Calu3 (cell line): Measurements from ENCODE around the gene GDPD1. TPM values are rescaled to one million over a fixed set of nuclear protein-coding genes. Genes with fewer than 3 reads are reported as not detected.
"Not testable (repeated sequence)": the region's sequence is repeated elsewhere in the genome, so short reads cannot be mapped to it uniquely, and the experiment has no call there.

Experiments used
- BruUV-seq: library from RNA; stranded (reverse); fragments of 400-500 nt; replicated peaks from 2 replicates; lab custom pipeline; 2021; lab: Mats Ljungman, UMichigan
- CTCF ChIA-PET: fragments of 300-600 bp; sonication (Branson Sonifier 250); formaldehyde crosslinking; loops from one replicate; lab custom pipeline; 2022; ENCODE audit warnings: antibody characterized with exemption; lab: Charles Lee
- DNase-seq: peaks from one replicate; pipeline ENCODE4 v3.0.0; 2022
- H3K27ac Mint-ChIP-seq: one replicate; pipeline ENCODE4 v1.8.0; 2022; ENCODE audit warnings: mixed read lengths; ENCODE audit not compliant: unreplicated experiment
- H3K27me3 Mint-ChIP-seq: one replicate; pipeline ENCODE4 v1.8.0; 2022; ENCODE audit warnings: mixed read lengths; ENCODE audit not compliant: unreplicated experiment
- H3K36me3 Mint-ChIP-seq: one replicate; pipeline ENCODE4 v1.8.0; 2022; ENCODE audit warnings: mild to moderate bottlenecking, moderate library complexity, mixed read lengths; ENCODE audit not compliant: insufficient read depth, unreplicated experiment
- H3K4me1 Mint-ChIP-seq: one replicate; pipeline ENCODE4 v1.8.0; 2022; ENCODE audit warnings: mild to moderate bottlenecking, low read depth, mixed read lengths; ENCODE audit not compliant: unreplicated experiment
- H3K4me3 Mint-ChIP-seq: one replicate; pipeline ENCODE4 v1.8.0; 2022; ENCODE audit warnings: mild to moderate bottlenecking, low read depth, moderate library complexity, mixed read lengths; ENCODE audit not compliant: unreplicated experiment
- H3K9me3 Mint-ChIP-seq: one replicate; pipeline ENCODE4 v1.8.0; 2022; ENCODE audit warnings: low read depth, mixed read lengths; ENCODE audit not compliant: unreplicated experiment
- intact Hi-C: fragments of 100-400 bp; cut with micrococcal nuclease; formaldehyde crosslinking; loops from one replicate; pipeline ENCODE4 v1.10.0; 2022; ENCODE audit not compliant: unreplicated experiment
- total RNA-seq: library from RNA; stranded (reverse); gene quantifications from 2 replicates; pipeline ENCODE4 v1.2.3, GENCODE V29; 2022
- TF ChIP-seq, protein P1 (sequence below): fragments of 200-600 bp; IDR thresholded peaks from one replicate; pipeline ENCODE4 v1.8.0; 2022; ENCODE audit warnings: antibody characterized with exemption; ENCODE audit not compliant: unreplicated experiment

GDPD1 gene
- total RNA-seq, 1 experiment from 2014 or later = 2.6 TPM

DNA sequence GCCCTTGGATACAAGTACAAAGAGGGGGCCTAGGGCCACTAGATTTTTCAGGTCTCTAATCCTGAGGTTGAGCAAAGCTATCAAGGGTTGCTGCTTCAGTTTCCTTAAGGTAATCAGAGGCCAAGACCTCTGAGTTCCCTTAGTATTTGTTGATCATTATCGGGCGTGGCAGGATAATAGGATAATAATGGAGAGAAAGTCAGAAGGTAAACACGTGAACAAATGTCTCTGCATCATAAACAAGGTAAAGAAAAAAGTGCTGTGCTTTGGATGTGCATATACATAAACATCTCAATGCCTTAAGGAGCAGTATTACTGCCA, 69.6 kb downstream of the GDPD1 start:
- no peak for DNase-seq

GRCh38 chr17:59290302-59290998, 70.1 kb downstream of the GDPD1 start:
- H3K4me3 Mint-ChIP-seq, H3K36me3 Mint-ChIP-seq, H3K9me3 Mint-ChIP-seq, intact Hi-C loops, H3K4me1 Mint-ChIP-seq, BruUV-seq, CTCF ChIA-PET, H3K27me3 Mint-ChIP-seq: not testable (repeated sequence)
- peak overlapping the region; percentile 52 for H3K27ac Mint-ChIP-seq
- DNase-seq = peak; percentile 24

More for the DNA sequence above, 69.6 kb downstream of the GDPD1 start:
- CTCF ChIA-PET = no interaction called here
- H3K9me3 Mint-ChIP-seq = no peaks in the 10 kb centered on the region
- peaks cover 10% of the 10 kb centered on the region for H3K4me1 Mint-ChIP-seq
- H3K27me3 Mint-ChIP-seq = no peaks in the 10 kb centered on the region
- H3K27ac Mint-ChIP-seq = peak overlapping the region; percentile 52
- intact Hi-C loops = no loop called here
- no TSS peak for BruUV-seq
- H3K36me3 Mint-ChIP-seq = no peaks in the 10 kb centered on the region
- no peak overlapping the region for H3K4me3 Mint-ChIP-seq
- TF ChIP-seq, protein P1, sequence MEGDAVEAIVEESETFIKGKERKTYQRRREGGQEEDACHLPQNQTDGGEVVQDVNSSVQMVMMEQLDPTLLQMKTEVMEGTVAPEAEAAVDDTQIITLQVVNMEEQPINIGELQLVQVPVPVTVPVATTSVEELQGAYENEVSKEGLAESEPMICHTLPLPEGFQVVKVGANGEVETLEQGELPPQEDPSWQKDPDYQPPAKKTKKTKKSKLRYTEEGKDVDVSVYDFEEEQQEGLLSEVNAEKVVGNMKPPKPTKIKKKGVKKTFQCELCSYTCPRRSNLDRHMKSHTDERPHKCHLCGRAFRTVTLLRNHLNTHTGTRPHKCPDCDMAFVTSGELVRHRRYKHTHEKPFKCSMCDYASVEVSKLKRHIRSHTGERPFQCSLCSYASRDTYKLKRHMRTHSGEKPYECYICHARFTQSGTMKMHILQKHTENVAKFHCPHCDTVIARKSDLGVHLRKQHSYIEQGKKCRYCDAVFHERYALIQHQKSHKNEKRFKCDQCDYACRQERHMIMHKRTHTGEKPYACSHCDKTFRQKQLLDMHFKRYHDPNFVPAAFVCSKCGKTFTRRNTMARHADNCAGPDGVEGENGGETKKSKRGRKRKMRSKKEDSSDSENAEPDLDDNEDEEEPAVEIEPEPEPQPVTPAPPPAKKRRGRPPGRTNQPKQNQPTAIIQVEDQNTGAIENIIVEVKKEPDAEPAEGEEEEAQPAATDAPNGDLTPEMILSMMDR = no peak

DNA sequence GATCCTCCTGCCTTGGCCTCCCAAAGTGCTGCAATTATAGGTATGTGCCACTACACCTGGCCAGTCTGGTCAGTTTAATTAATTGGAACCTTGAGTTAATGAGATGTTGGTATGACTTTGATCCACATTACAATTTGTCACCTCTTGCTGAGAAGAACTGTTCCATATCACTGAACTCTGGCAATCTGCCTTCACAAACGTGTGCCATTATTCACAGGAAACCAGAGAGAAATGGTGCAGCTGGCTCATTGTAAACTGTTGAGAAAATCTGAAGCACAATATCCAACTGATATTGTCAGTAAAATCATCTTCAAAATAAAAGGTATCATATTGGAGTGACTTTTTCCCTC, 71.8 kb downstream of the GDPD1 start:
- intact Hi-C loops = no loop called here
- DNase-seq = no peak
- Mint-ChIP-seq H3K9me3 (no peaks in the 10 kb centered on the region), H3K27me3 (no peaks in the 10 kb centered on the region), H3K27ac (peak overlapping the region; percentile 27), H3K36me3 (no peaks in the 10 kb centered on the region), H3K4me3 (no peak overlapping the region), H3K4me1 (peaks cover 15% of the 10 kb centered on the region)
- CTCF ChIA-PET = no interaction called here
- TF ChIP-seq, protein P1 = no peak
- BruUV-seq = no TSS peak

DNA sequence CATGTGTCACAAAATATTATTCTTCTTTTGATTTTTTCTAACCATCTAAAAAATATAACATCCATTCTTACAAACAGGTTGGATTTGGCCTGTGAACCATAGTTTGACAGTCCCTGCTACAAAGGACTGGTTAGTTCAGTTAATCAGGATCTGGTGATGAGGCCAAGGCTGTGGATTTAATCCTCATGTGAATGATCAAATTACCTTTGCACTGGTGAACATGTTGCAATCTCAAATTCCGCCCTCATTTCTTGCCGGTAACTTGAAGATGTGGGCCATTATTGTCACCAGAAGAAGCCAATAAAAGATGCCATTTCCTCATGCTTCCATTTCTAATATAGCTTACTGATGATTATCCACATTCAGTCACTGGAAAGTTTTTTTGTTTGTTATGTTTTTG, 75.9 kb downstream of the GDPD1 start:
- TF ChIP-seq, protein P1 = no peak
- DNase-seq = peak; percentile 10
- intact Hi-C loops = loop anchor here (5.0 kb wide), 1 partner anchor 74 kb away; the partner anchor contains the start of gene GDPD1
- Mint-ChIP-seq H3K27me3 (no peaks in the 10 kb centered on the region), H3K4me3 (no peak overlapping the region), H3K4me1 (peaks cover 11% of the 10 kb centered on the region), H3K36me3 (no peaks in the 10 kb centered on the region), H3K9me3 (no peaks in the 10 kb centered on the region), H3K27ac (no peak overlapping the region)
- BruUV-seq = no TSS peak
- CTCF ChIA-PET = interaction anchor here (0.6 kb wide), 1 partner anchor 80 kb away, joined by 3 read pairs; no protein-coding TSS in a partner anchor

GRCh38 chr17:59298521-59298920, 78.2 kb downstream of the GDPD1 start:
- CTCF ChIA-PET = interaction anchor here (0.6 kb wide), 1 partner anchor 137 kb away, joined by 3 read pairs; no protein-coding TSS in a partner anchor

More at GRCh38 chr17:59298521-59298920, 78.2 kb downstream of the GDPD1 start:
- no peak for DNase-seq
- H3K27me3 Mint-ChIP-seq = no peaks in the 10 kb centered on the region
- intact Hi-C loops = loop anchor here (5.0 kb wide), 1 partner anchor 76 kb away; the partner anchor contains the start of gene GDPD1
- BruUV-seq = no TSS peak
- H3K4me3 Mint-ChIP-seq = no peak overlapping the region
- no peaks in the 10 kb centered on the region for H3K9me3 Mint-ChIP-seq
- peaks cover 11% of the 10 kb centered on the region for H3K4me1 Mint-ChIP-seq
- H3K36me3 Mint-ChIP-seq = no peaks in the 10 kb centered on the region
- TF ChIP-seq, protein P1 = no peak
- H3K27ac Mint-ChIP-seq = no peak overlapping the region
